ENCODE data around the gene MARVELD3.

MARVELD3 gene

DNA sequence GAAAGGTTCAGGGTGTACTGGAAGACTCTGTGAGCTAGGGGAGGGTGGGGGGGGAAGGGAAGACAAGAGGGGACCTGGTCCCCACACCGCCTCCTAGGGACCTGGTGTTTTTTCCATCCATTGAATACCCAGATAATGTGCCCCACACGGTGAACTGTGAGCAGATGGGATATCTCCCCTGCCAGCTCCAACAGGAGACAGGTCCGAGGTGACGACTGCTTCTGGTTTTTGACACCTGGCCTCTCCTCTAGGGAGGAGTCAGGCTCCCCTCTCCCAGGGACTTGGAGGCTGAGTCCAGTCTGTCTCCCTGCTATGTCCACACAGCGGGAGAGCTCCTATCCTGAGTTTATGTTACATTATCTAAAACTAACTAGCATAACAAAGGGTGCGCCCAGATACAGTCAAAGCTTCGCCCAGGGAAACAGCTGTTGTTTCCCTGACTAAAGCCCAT, 1.8 kb downstream of the MARVELD3 start:
- TF ChIP-seq, protein P1, sequence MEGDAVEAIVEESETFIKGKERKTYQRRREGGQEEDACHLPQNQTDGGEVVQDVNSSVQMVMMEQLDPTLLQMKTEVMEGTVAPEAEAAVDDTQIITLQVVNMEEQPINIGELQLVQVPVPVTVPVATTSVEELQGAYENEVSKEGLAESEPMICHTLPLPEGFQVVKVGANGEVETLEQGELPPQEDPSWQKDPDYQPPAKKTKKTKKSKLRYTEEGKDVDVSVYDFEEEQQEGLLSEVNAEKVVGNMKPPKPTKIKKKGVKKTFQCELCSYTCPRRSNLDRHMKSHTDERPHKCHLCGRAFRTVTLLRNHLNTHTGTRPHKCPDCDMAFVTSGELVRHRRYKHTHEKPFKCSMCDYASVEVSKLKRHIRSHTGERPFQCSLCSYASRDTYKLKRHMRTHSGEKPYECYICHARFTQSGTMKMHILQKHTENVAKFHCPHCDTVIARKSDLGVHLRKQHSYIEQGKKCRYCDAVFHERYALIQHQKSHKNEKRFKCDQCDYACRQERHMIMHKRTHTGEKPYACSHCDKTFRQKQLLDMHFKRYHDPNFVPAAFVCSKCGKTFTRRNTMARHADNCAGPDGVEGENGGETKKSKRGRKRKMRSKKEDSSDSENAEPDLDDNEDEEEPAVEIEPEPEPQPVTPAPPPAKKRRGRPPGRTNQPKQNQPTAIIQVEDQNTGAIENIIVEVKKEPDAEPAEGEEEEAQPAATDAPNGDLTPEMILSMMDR (IDR thresholded peaks at IDR 0.05; ENCODE audit: low read depth, low read length), result no peak
- no peak overlapping the region for H3K4me3 ChIP-seq (ENCODE audit: low read depth, low read length)

DNA sequence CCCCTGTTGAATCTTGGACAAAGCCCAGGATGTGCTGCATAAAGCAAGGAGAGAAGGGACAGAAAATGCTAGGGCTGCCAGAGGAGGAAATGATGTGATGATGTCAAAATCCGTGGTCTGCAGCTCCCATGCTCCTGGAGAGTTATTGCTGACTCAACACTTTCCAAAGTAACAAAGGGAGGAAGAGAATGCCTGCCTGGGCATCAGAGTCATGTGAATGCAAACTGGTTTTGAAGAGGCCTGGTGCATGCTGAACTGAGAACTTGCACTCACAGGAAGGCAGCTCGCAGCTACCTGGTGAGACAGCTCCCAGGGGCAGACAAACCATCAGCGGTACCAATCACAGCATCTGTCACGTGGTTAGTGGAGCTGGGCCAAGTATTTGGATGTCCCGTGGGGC, 2.8 kb downstream of the MARVELD3 start:
- no peak overlapping the region for H3K4me3 ChIP-seq (ENCODE audit: low read depth, low read length)
- TF ChIP-seq, protein P1 (IDR thresholded peaks at IDR 0.05; ENCODE audit: low read depth, low read length), result no peak

DNA sequence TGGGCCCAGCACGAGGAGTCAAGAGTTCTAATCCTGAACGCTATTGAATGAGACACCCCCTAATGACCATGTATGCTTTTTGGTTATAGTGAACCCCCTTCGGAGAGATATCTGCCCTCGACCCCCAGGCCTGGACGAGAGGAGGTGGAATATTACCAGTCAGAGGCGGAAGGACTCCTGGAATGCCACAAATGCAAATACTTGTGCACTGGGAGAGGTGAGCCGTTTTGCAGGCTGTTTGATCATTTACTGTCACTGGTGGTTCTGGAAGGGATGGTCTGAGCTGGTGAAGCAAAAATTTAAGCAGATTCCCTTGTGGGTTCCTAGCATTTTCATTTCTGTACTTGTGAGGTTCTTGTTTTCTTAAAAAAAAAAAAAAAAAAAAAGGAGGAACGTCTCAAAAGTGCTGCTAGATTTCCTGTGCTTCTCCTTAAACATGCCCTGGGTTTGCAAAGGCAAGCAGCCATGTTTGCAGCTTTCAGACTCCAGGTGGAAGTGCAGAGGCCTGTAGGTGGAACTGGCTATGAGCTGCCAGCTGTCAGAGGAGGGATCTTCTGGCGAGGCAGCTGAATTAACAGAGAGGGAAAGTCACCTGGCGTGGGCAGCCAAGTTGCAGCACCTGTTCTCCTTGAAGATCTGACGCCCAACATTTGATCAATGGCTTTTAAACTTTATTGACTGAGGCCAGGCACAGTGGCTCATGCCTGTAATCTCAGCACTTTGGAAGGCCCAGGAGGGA, 3.5 kb downstream of the MARVELD3 start:
- TF ChIP-seq, protein P1 (IDR thresholded peaks at IDR 0.05; ENCODE audit: low read depth, low read length), result no peak
- no peak overlapping the region for H3K4me3 ChIP-seq (ENCODE audit: low read depth, low read length)

DNA sequence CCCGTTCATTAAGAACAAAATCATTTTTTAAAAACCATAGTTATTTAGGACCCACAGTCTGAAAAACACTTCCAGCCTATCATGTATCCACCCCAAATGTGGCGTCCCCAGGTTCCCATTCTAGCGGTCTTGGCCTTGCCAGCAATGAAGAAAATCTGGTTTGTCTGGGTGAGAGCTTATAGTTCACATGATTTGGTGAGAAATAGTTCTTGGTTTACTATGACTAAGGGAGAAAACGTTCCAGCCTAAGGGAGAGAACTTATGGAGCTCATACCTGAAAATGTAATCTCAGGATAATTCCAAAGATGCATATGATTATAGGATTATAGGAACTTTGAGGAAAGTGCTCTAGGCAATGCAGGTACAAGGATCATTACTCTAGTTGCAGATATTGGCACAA, 4.8 kb downstream of the MARVELD3 start:
- no peak overlapping the region for H3K4me3 ChIP-seq (ENCODE audit: low read depth, low read length)
- TF ChIP-seq, protein P1 (IDR thresholded peaks at IDR 0.05; ENCODE audit: low read depth, low read length), result no peak

DNA sequence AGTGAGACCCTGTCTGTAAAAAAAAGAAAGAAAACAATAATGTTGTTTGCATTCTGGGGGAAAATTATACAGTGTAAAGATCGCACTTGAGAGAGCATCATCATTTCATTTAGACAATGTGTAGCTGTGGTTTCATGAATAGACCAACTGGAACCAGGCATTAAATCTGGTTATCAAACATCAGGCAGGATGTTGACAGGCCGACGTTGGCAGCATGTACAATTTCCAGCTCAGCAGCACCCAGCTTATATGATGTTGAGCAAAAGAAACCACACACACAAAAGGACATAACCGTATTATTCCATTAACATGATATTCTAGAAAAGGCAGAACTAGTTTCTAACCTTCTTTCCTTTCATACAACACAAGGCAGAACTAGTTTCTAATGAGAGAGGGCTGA, 5.8 kb downstream of the MARVELD3 start:
- TF ChIP-seq, protein P1 (IDR thresholded peaks at IDR 0.05; ENCODE audit: low read depth, low read length), result no peak
- H3K4me3 ChIP-seq (ENCODE audit: low read depth, low read length), result no peak overlapping the region

DNA sequence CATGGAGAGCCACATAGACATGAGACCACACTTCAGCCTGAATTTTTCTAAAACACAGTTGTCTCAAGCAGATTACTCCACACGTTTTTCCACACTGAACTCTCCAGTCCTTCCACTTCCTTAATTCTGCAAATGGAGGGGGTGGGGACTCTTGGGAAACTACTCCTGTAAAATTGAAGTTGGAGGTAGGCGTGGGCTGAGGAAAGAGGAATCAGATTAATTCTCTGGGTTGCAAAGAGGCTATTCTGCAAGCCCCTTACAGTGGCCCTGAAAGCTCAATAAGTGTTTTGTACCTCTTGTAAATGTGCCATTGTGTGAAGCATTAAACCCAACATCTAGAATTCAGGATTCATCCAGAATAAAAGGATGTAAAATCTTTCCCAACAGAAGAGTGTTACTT, 9.6 kb downstream of the MARVELD3 start:
- TF ChIP-seq, protein P1 (IDR thresholded peaks at IDR 0.05; ENCODE audit: low read depth, low read length), result no peak
- H3K4me3 ChIP-seq (ENCODE audit: low read depth, low read length), result no peak overlapping the region

DNA sequence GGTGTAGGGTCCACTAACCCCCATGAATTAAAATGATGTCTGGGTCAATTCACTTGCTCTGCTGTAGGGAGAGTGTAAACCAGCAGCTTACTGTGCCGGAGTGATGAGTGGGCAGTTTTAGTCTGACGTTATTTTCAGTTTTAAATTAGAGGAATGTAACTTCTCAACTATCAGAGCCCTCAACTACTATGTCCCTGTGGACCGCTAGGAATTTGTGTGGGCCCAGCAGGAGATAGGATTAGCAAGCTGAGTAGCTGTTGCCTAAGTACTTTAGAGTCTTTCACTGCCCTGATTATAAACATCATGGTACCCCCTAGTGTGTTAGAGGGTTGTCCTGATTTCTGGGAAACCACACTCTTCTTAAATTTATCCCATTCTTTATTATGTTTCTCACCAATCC, 11.4 kb downstream of the MARVELD3 start:
- H3K4me3 ChIP-seq (ENCODE audit: low read depth, low read length), result no peak overlapping the region
- TF ChIP-seq, protein P1 (IDR thresholded peaks at IDR 0.05; ENCODE audit: low read depth, low read length), result no peak

Data from WI38 (cell line).